K562 (cell line): ENCODE data around the gene PRKACB. TPM values are rescaled to one million over a fixed set of nuclear protein-coding genes. Genes with fewer than 3 reads are reported as not detected.

Source experiments
- ATAC-seq: fragments of 200-7000 bp; cut with Tn5 transposase; 3 replicates; pipeline ENCODE4 v1.9.1; 2020; ENCODE audit warnings: moderate library complexity
- BruUV-seq: library from RNA; stranded (reverse); fragments of 400-500 nt; replicated peaks from 2 replicates; lab custom pipeline; 2021; lab: Mats Ljungman, UMichigan
- CTCF ChIA-PET: fragments of 300-600 bp; formaldehyde crosslinking; extraction: SDS; loops from one replicate; lab custom pipeline; 2021; ENCODE audit warnings: low intra/inter-chr PET ratio; lab: Yijun Ruan, JAX
- POLR2A ChIA-PET: fragments of 300-600, 350-650 bp; sonication (Branson Sonifier 250); formaldehyde crosslinking; extraction: SDS; loops from one replicate; lab custom pipeline; 2021; ENCODE audit warnings: antibody characterized with exemption, inconsistent platforms; lab: Yijun Ruan, JAX
- DNase-seq, 4 experiments: peaks; one replicate each; pipeline versions ENCODE4 v3.0.0 to v3.0.0-alpha.2; 2011 to 2018; ENCODE audit warnings: low spot score in 3 of 4, mixed read lengths in 3 of 4; ENCODE audit errors: extremely low read depth in 1 of 4
- FAIRE-seq: peaks from 2 replicates; lab custom pipeline; 2011; peaks lifted over from hg19 to GRCh38; lab: Jason Lieb, UNC
- H2AFZ ChIP-seq: 2 replicates; pipeline ENCODE4 v1.6.0; 2011; ENCODE audit warnings: low read depth, low read length, control low read depth, inconsistent platforms
- H3K27ac ChIP-seq: fragments of 200-600 bp; 3 replicates; pipeline ENCODE4 v1.8.0; 2011; ENCODE audit warnings: low read depth, mild to moderate bottlenecking, control low read depth, inconsistent platforms, low read length, moderate library complexity, mixed read lengths; ENCODE audit errors: extremely low read depth
- H3K27me3 ChIP-seq, 2 experiments: fragments of 300-600 bp in 1 of 2; 2 replicates in 1 of 2; 3 replicates in 1 of 2; pipeline versions ENCODE4 v1.6.0 to v1.8.0; 2011; ENCODE audit warnings: inconsistent platforms in 2 of 2, low read length in 2 of 2, mild to moderate bottlenecking in 1 of 2, mixed read lengths in 1 of 2, moderate library complexity in 1 of 2; ENCODE audit not compliant: control insufficient read depth in 2 of 2, insufficient read depth in 2 of 2
- H3K36me3 ChIP-seq: fragments of 300-600 bp; 3 replicates; pipeline ENCODE4 v1.8.0; 2011; ENCODE audit warnings: mild to moderate bottlenecking, low read length, inconsistent platforms; ENCODE audit not compliant: control insufficient read depth, insufficient read depth
- H3K4me1 ChIP-seq, 2 experiments: fragments of 200-600 bp in 1 of 2; replicated peaks in 1 of 2; 2 replicates in 1 of 2; 3 replicates in 1 of 2; pipeline versions ENCODE4 v1.5.1 to v1.8.0; 2011; ENCODE audit warnings: inconsistent platforms in 2 of 2, low read length in 2 of 2, mild to moderate bottlenecking in 1 of 2, mixed read lengths in 1 of 2, moderate library complexity in 1 of 2; ENCODE audit not compliant: control insufficient read depth in 2 of 2, insufficient read depth in 2 of 2
- H3K4me2 ChIP-seq: 2 replicates; pipeline ENCODE4 v1.6.1; 2011; ENCODE audit warnings: low read length, control low read depth, inconsistent platforms, mixed read lengths; ENCODE audit not compliant: insufficient read depth
- H3K4me3 ChIP-seq: fragments of 200-600 bp; sonication (generic), shearing (Covaris generic); 2 replicates; pipeline ENCODE4 v1.5.1; 2016; ENCODE audit warnings: control low read depth, inconsistent platforms
- H3K79me2 ChIP-seq: fragments of 200-600 bp; 3 replicates; pipeline ENCODE4 v1.8.0; 2011; ENCODE audit warnings: low read length, inconsistent platforms; ENCODE audit not compliant: control insufficient read depth, insufficient read depth
- H3K9ac ChIP-seq, 2 experiments: 2 replicates each; pipeline versions ENCODE4 v1.6.0 to v1.6.1; 2011; ENCODE audit warnings: low read depth in 2 of 2, low read length in 2 of 2, control low read depth in 1 of 2, inconsistent platforms in 1 of 2, mild to moderate bottlenecking in 1 of 2, mixed read lengths in 1 of 2; ENCODE audit not compliant: insufficient read depth in 1 of 2
- H3K9me1 ChIP-seq: one replicate; pipeline ENCODE4 v1.6.0; 2011; ENCODE audit warnings: inconsistent platforms, mild to moderate bottlenecking, low read length, moderate library complexity; ENCODE audit not compliant: control insufficient read depth, insufficient read depth
- H3K9me3 ChIP-seq: replicated peaks from 2 replicates; pipeline ENCODE4 v1.5.1; 2011; ENCODE audit warnings: low read depth, low read length, inconsistent platforms; ENCODE audit not compliant: control insufficient read depth, insufficient read depth
- H4K20me1 ChIP-seq: replicated peaks from 2 replicates; pipeline ENCODE4 v1.6.1; 2011; ENCODE audit warnings: low read length, inconsistent platforms, mixed read lengths; ENCODE audit not compliant: control insufficient read depth, insufficient read depth
- BACH1 ChIP-seq: fragments of 200-800 bp; sonication (Bioruptor generic); IDR thresholded peaks from 2 replicates; pipeline ENCODE4 v1.6.1; 2016; ENCODE audit warnings: missing genetic modification characterization, missing compliant biosample characterization
- BRF1 ChIP-seq: IDR thresholded peaks from 3 replicates; pipeline ENCODE4 v1.6.1; 2011; ENCODE audit warnings: borderline replicate concordance, mild to moderate bottlenecking; ENCODE audit not compliant: insufficient read length; ENCODE audit errors: extremely low read depth
- BRF2 ChIP-seq: IDR thresholded peaks from 3 replicates; pipeline ENCODE4 v1.6.1; 2011; ENCODE audit warnings: borderline replicate concordance, mild to moderate bottlenecking; ENCODE audit not compliant: insufficient read length, insufficient read depth
- CAMTA2 ChIP-seq: fragments of 250-450 bp; sonication (Bioruptor Pico); conservative IDR thresholded peaks from 2 replicates; pipeline ENCODE4 v1.5.1; 2022
- CC2D1A ChIP-seq: fragments of 450-650 bp; IDR thresholded peaks from 2 replicates; pipeline ENCODE4 v1.6.1; 2017; ENCODE audit warnings: mild to moderate bottlenecking
- DACH1 ChIP-seq: fragments of 450-650 bp; IDR thresholded peaks from 2 replicates; pipeline ENCODE4 v1.6.1; 2018; ENCODE audit not compliant: partially characterized antibody
- E2F4 ChIP-seq: sonication (generic); formaldehyde crosslinking; IDR thresholded peaks from 2 replicates; pipeline ENCODE4 v1.8.0; 2022; ENCODE audit warnings: mild to moderate bottlenecking, low read depth, missing genetic modification reagents
- MEIS2 ChIP-seq: fragments of 450-650 bp; IDR thresholded peaks from 2 replicates; pipeline ENCODE4 v1.6.1; 2014; ENCODE audit warnings: mild to moderate bottlenecking; ENCODE audit not compliant: partially characterized antibody
- MYC ChIP-seq, 2 experiments: fragments of 250-450 bp in 1 of 2; sonication (Bioruptor Pico) in 1 of 2; IDR thresholded peaks; 2 replicates each; pipeline versions ENCODE4 v1.5.1 to v1.6.1; 2012 to 2021; ENCODE audit warnings: low read depth in 2 of 2, borderline replicate concordance in 1 of 2, improper control_type of control experiment in 1 of 2, low read length in 1 of 2, mild to moderate bottlenecking in 1 of 2, moderate library complexity in 1 of 2
- NUFIP1 ChIP-seq: fragments of 450-650 bp; IDR thresholded peaks from 2 replicates; pipeline ENCODE4 v1.6.1; 2018; ENCODE audit not compliant: partially characterized antibody
- PTBP1 ChIP-seq: fragments of 200-400 bp; formaldehyde crosslinking; IDR thresholded peaks from 2 replicates; pipeline ENCODE4 v1.6.1; 2017; ENCODE audit warnings: low read depth, low read length
- RBM15 ChIP-seq: fragments of 200-400 bp; formaldehyde crosslinking; IDR thresholded peaks from 2 replicates; pipeline ENCODE4 v1.6.1; 2018; ENCODE audit warnings: mild to moderate bottlenecking, low read length, moderate library complexity; ENCODE audit not compliant: insufficient read depth
- RBM17 ChIP-seq: fragments of 200-400 bp; formaldehyde crosslinking; IDR thresholded peaks from 2 replicates; pipeline ENCODE4 v1.6.1; 2017; ENCODE audit warnings: low read depth, mild to moderate bottlenecking, low read length, borderline replicate concordance
- SMAD1 ChIP-seq: fragments of 150-350 bp; IDR thresholded peaks from 2 replicates; pipeline ENCODE4 v1.6.1; 2014; ENCODE audit warnings: low read length, low read depth; ENCODE audit not compliant: partially characterized antibody
- SMARCB1 ChIP-seq: IDR thresholded peaks from 2 replicates; pipeline ENCODE4 v1.6.1; 2011; ENCODE audit warnings: improper control_type of control experiment, low read depth; ENCODE audit not compliant: insufficient read length
- USF2 ChIP-seq: sonication (generic); formaldehyde crosslinking; IDR thresholded peaks from 2 replicates; pipeline ENCODE4 v1.5.0; 2020; ENCODE audit warnings: missing genetic modification reagents
- ZNF696 ChIP-seq: fragments of 250-450 bp; sonication (Bioruptor Pico); conservative IDR thresholded peaks from 2 replicates; pipeline ENCODE4 v1.4.0; 2020; ENCODE audit warnings: mild to moderate bottlenecking, moderate library complexity
- in situ Hi-C: fragments of 300-500 bp; cut with MboI; formaldehyde crosslinking; loops from 4 replicates; pipeline ENCODE4 v1.15.0; 2018; ENCODE audit warnings: inconsistent platforms, mixed read lengths
- intact Hi-C: fragments of 100-400 bp; cut with micrococcal nuclease; formaldehyde crosslinking; loops from 2 replicates; pipeline ENCODE4 v1.14.2; 2022
- polyA plus RNA-seq, 8 experiments: library from polyadenylated mRNA; depleted of rRNA in 4 of 8; stranded (reverse) in 5 of 8; unstranded in 3 of 8; fragments of >200 nt; fragmentation: Nextera tagmentation in 2 of 8; fragmentation: Illumina TruSeq in 1 of 8; extraction: Ambion mirVana in 2 of 8; extraction: Trizol in 1 of 8; gene quantifications; 2 replicates each; pipeline versions ENCODE4 v1.2.1 to v1.2.3, GENCODE V29; 2011 to 2014; ENCODE audit warnings: inconsistent platforms in 1 of 8, missing spikeins in 1 of 8
- total RNA-seq, 7 experiments: library from RNA; depleted of rRNA in 6 of 7; stranded (reverse); fragments of >200 nt in 6 of 7; fragmentation: Illumina TruSeq in 2 of 7; extraction: Trizol in 2 of 7; gene quantifications; 2 replicates each; pipeline versions ENCODE4 v1.2.1 to v1.2.3, GENCODE V29; 2011 to 2021; ENCODE audit warnings: low replicate concordance in 1 of 7
- TF ChIP-seq, protein P1 (sequence below): fragments of 250-450 bp; sonication (Bioruptor Pico); IDR thresholded peaks from 2 replicates; pipeline ENCODE4 v1.4.0; 2020; ENCODE audit warnings: mild to moderate bottlenecking, moderate library complexity, borderline replicate concordance

The PRKACB gene
- total and polyA plus RNA-seq, 9 of the 15 experiments (the other 6 are each of a cell fraction or from before 2014, with no cell fraction given): 1.1 to 5.2 (median 2.8) TPM

- no peak overlapping the region for H3K27ac ChIP-seq
- intact Hi-C loops (no loop called here), in situ Hi-C loops (loop anchor here (10.0 to 25.0 kb wide), 2 partner anchors 627 to 1061 kb away; no protein-coding TSS in a partner anchor)
- no peak overlapping the region for H2AFZ ChIP-seq
- no peaks in the 10 kb centered on the region for H3K4me1 ChIP-seq
- no peaks in the 10 kb centered on the region for H3K9me3 ChIP-seq
- no peaks in the 10 kb centered on the region for H4K20me1 ChIP-seq
- TF ChIP-seq MYC (IDR thresholded peaks at IDR 0.05; ENCODE audit: low read depth, low read length): no peak
- TF ChIP-seq MYC (CRISPR knock-in tag; IDR thresholded peaks at IDR 0.05; ENCODE audit: borderline replicate concordance, low read depth): no peak
- no peak for TF ChIP-seq USF2
- no peak for TF ChIP-seq NUFIP1
- no peak for TF ChIP-seq SMAD1
- TF ChIP-seq MEIS2: no peak
- TF ChIP-seq, protein P1, sequence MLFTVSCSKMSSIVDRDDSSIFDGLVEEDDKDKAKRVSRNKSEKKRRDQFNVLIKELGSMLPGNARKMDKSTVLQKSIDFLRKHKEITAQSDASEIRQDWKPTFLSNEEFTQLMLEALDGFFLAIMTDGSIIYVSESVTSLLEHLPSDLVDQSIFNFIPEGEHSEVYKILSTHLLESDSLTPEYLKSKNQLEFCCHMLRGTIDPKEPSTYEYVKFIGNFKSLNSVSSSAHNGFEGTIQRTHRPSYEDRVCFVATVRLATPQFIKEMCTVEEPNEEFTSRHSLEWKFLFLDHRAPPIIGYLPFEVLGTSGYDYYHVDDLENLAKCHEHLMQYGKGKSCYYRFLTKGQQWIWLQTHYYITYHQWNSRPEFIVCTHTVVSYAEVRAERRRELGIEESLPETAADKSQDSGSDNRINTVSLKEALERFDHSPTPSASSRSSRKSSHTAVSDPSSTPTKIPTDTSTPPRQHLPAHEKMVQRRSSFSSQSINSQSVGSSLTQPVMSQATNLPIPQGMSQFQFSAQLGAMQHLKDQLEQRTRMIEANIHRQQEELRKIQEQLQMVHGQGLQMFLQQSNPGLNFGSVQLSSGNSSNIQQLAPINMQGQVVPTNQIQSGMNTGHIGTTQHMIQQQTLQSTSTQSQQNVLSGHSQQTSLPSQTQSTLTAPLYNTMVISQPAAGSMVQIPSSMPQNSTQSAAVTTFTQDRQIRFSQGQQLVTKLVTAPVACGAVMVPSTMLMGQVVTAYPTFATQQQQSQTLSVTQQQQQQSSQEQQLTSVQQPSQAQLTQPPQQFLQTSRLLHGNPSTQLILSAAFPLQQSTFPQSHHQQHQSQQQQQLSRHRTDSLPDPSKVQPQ (CRISPR knock-in tag): no peak
- TF ChIP-seq RBM17: no peak
- no peak for TF ChIP-seq BRF2
- TF ChIP-seq E2F4: no peak
- TF ChIP-seq BACH1 (tag): no peak
- no peak for TF ChIP-seq ZNF696 (CRISPR knock-in tag)
- TF ChIP-seq SMARCB1: no peak
- TF ChIP-seq CAMTA2 (CRISPR knock-in tag): no peak
- TF ChIP-seq RBM15: no peak
- TF ChIP-seq CC2D1A: no peak
- no peak for TF ChIP-seq BRF1
- TF ChIP-seq PTBP1: no peak
- TF ChIP-seq DACH1: no peak
- H3K4me2 ChIP-seq: no peak overlapping the region
- no TSS peak for BruUV-seq
- FAIRE-seq (no peak), ATAC-seq (no peak), DNase-seq (no peak)
- no peaks in the 10 kb centered on the region for H3K79me2 ChIP-seq
- no peak overlapping the region for H3K9ac ChIP-seq
- H3K36me3 ChIP-seq: no peaks in the 10 kb centered on the region
- ChIA-PET CTCF (no interaction called here), POLR2A (no interaction called here)
- H3K4me3 ChIP-seq: no peak overlapping the region
- no peaks in the 10 kb centered on the region for H3K9me1 ChIP-seq
- H3K27me3 ChIP-seq: no peaks in the 10 kb centered on the region
Measured at GRCh38 chr1:84135341-84135740, 8.7 kb upstream of the PRKACB start.
